Neural cell (in vitro differentiated cells): Measurements from ENCODE around the gene RXFP3. TPM values are rescaled to one million over a fixed set of nuclear protein-coding genes. Genes with fewer than 3 reads are reported as not detected.
A peak's percentile ranks its signal among the peaks of the same experiment; 100 is the strongest.

Experiments
- H2AFZ ChIP-seq: fragments of 200-600, 300-800 bp; sonication (generic), shearing (Covaris generic); 2 replicates; pipeline ENCODE4 v1.6.0; 2014; ENCODE audit warnings: low read depth, mild to moderate bottlenecking, antibody characterized with exemption, low read length, moderate library complexity
- H3F3A ChIP-seq: fragments of 200-600 bp; shearing (Covaris generic); 2 replicates; pipeline ENCODE4 v1.6.1; 2016; ENCODE audit warnings: mild to moderate bottlenecking, moderate library complexity, mixed read lengths, antibody characterized with exemption, low read length; ENCODE audit not compliant: insufficient read depth, poor library complexity, severe bottlenecking
- H3K27ac ChIP-seq: fragments of 200-600, 300-800 bp; sonication (generic), shearing (Covaris generic); 2 replicates; pipeline ENCODE4 v1.5.1; 2014; ENCODE audit warnings: mild to moderate bottlenecking, low read length, moderate library complexity
- H3K27me3 ChIP-seq: fragments of 300-800, 200-600 bp; sonication (generic), shearing (Covaris generic); 2 replicates; pipeline ENCODE4 v1.6.0; 2014; ENCODE audit warnings: mild to moderate bottlenecking, low read depth, low read length, moderate library complexity; ENCODE audit not compliant: insufficient read depth
- H3K36me3 ChIP-seq: fragments of 300-800, 200-600 bp; sonication (generic), shearing (Covaris generic); 2 replicates; pipeline ENCODE4 v1.5.1; 2014; ENCODE audit warnings: mild to moderate bottlenecking, antibody characterized with exemption, low read length, moderate library complexity; ENCODE audit not compliant: insufficient read depth
- H3K4me2 ChIP-seq: fragments of 300-800, 200-600 bp; sonication (generic), shearing (Covaris generic); 2 replicates; pipeline ENCODE4 v1.6.0; 2014; ENCODE audit warnings: mild to moderate bottlenecking, low read length
- H3K4me3 ChIP-seq: fragments of 300-800, 200-600 bp; sonication (generic), shearing (Covaris generic); 2 replicates; pipeline ENCODE4 v1.5.1; 2014; ENCODE audit warnings: mild to moderate bottlenecking, low read length, moderate library complexity
- H3K79me2 ChIP-seq: fragments of 200-600 bp; shearing (Covaris generic); replicated peaks from 2 replicates; pipeline ENCODE4 v1.6.0; 2014; ENCODE audit warnings: mild to moderate bottlenecking, low read length, moderate library complexity; ENCODE audit not compliant: insufficient read depth
- H3K9ac ChIP-seq: fragments of 300-800, 200-600 bp; sonication (generic), shearing (Covaris generic); 2 replicates; pipeline ENCODE4 v1.6.1; 2016; ENCODE audit warnings: mild to moderate bottlenecking, low read length, mixed read lengths
- H3K9me2 ChIP-seq: fragments of 200-600 bp; shearing (Covaris generic); 2 replicates; pipeline ENCODE4 v1.6.1; 2016; ENCODE audit warnings: mild to moderate bottlenecking, low read length, mixed read lengths; ENCODE audit not compliant: insufficient read depth
- H3K9me3 ChIP-seq: fragments of 200-600, 300-800 bp; sonication (generic), shearing (Covaris generic); 2 replicates; pipeline ENCODE4 v1.6.1; 2016; ENCODE audit warnings: mild to moderate bottlenecking, mixed run types, low read length, moderate library complexity, mixed read lengths
- H4K20me1 ChIP-seq: fragments of 200-600 bp; shearing (Covaris generic); 2 replicates; pipeline ENCODE4 v1.6.1; 2016; ENCODE audit warnings: mild to moderate bottlenecking, mixed run types; ENCODE audit not compliant: insufficient read depth
- CTCF ChIP-seq: fragments of 450-650 bp; IDR thresholded peaks from 2 replicates; pipeline ENCODE4 v1.5.1; 2014; ENCODE audit warnings: antibody characterized with exemption, mild to moderate bottlenecking, moderate library complexity; ENCODE audit not compliant: poor library complexity, severe bottlenecking
- EP300 ChIP-seq: fragments of 450-650 bp; conservative IDR thresholded peaks from 2 replicates; pipeline ENCODE4 v1.6.1; 2014; ENCODE audit warnings: antibody characterized with exemption, mild to moderate bottlenecking, moderate library complexity; ENCODE audit not compliant: poor library complexity, severe bottlenecking
- EZH2 ChIP-seq: fragments of 200-600, 300-800 bp; shearing (Covaris generic), sonication (generic); IDR thresholded peaks from 2 replicates; pipeline ENCODE4 v1.6.1; 2014; ENCODE audit warnings: antibody characterized with exemption, low read length, borderline replicate concordance, mild to moderate bottlenecking; ENCODE audit not compliant: insufficient read depth, poor library complexity, severe bottlenecking
- MXI1 ChIP-seq: fragments of 450-650 bp; conservative IDR thresholded peaks from 2 replicates; pipeline ENCODE4 v1.6.1; 2014; ENCODE audit warnings: antibody characterized with exemption, mild to moderate bottlenecking; ENCODE audit not compliant: poor library complexity, severe bottlenecking
- POLR2AphosphoS5 ChIP-seq: IDR thresholded peaks from 2 replicates; pipeline ENCODE4 v1.6.1; 2012
- RAD21 ChIP-seq: fragments of 450-650 bp; conservative IDR thresholded peaks from 2 replicates; pipeline ENCODE4 v1.6.1; 2014; ENCODE audit warnings: antibody characterized with exemption, mild to moderate bottlenecking, moderate library complexity
- SMC3 ChIP-seq: fragments of 450-650 bp; conservative IDR thresholded peaks from 2 replicates; pipeline ENCODE4 v1.6.1; 2014; ENCODE audit warnings: antibody characterized with exemption, mild to moderate bottlenecking, moderate library complexity; ENCODE audit not compliant: poor library complexity
- TAF1 ChIP-seq: IDR thresholded peaks from 2 replicates; pipeline ENCODE4 v1.6.1; 2012; ENCODE audit warnings: low read depth
- polyA plus RNA-seq: library from polyadenylated mRNA; depleted of rRNA; stranded (reverse); fragments of >200 nt; gene quantifications from 2 replicates; pipeline ENCODE4 v1.2.3, GENCODE V29; 2014
- TF ChIP-seq, protein P1 (sequence below): IDR thresholded peaks from 2 replicates; pipeline ENCODE4 v1.6.1; 2012; ENCODE audit warnings: borderline replicate concordance

RXFP3 gene
- polyA plus RNA-seq, 1 donor from 2014 or later: not detected

- TF ChIP-seq MXI1 (no peak), SMC3 (no peak), POLR2AphosphoS5 (no peak), CTCF (no peak), EP300 (no peak), TAF1 (no peak), RAD21 (no peak), EZH2 (no peak)
- TF ChIP-seq, protein P1, sequence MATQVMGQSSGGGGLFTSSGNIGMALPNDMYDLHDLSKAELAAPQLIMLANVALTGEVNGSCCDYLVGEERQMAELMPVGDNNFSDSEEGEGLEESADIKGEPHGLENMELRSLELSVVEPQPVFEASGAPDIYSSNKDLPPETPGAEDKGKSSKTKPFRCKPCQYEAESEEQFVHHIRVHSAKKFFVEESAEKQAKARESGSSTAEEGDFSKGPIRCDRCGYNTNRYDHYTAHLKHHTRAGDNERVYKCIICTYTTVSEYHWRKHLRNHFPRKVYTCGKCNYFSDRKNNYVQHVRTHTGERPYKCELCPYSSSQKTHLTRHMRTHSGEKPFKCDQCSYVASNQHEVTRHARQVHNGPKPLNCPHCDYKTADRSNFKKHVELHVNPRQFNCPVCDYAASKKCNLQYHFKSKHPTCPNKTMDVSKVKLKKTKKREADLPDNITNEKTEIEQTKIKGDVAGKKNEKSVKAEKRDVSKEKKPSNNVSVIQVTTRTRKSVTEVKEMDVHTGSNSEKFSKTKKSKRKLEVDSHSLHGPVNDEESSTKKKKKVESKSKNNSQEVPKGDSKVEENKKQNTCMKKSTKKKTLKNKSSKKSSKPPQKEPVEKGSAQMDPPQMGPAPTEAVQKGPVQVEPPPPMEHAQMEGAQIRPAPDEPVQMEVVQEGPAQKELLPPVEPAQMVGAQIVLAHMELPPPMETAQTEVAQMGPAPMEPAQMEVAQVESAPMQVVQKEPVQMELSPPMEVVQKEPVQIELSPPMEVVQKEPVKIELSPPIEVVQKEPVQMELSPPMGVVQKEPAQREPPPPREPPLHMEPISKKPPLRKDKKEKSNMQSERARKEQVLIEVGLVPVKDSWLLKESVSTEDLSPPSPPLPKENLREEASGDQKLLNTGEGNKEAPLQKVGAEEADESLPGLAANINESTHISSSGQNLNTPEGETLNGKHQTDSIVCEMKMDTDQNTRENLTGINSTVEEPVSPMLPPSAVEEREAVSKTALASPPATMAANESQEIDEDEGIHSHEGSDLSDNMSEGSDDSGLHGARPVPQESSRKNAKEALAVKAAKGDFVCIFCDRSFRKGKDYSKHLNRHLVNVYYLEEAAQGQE: no peak
- Histone ChIP-seq H2AFZ (no peak overlapping the region), H3K9me3 (no peaks in the 10 kb centered on the region), H3K4me2 (no peak overlapping the region), H3K27me3 (peaks cover 13% of the 10 kb centered on the region), H4K20me1 (no peaks in the 10 kb centered on the region), H3K4me3 (peak overlapping the region; percentile 59), H3K79me2 (no peaks in the 10 kb centered on the region), H3K36me3 (no peaks in the 10 kb centered on the region), H3F3A (no peaks in the 10 kb centered on the region), H3K27ac (no peak overlapping the region), H3K9me2 (no peaks in the 10 kb centered on the region), H3K9ac (no peak overlapping the region)
Measured at GRCh38 chr5:33892620-33893137, 43.5 kb upstream of the RXFP3 start.

- no peaks in the 10 kb centered on the region for H3F3A ChIP-seq
- H3K79me2 ChIP-seq: no peaks in the 10 kb centered on the region
- H3K4me2 ChIP-seq: no peak overlapping the region
- H3K4me3 ChIP-seq: no peak overlapping the region
- no peaks in the 10 kb centered on the region for H3K9me2 ChIP-seq
- H4K20me1 ChIP-seq: no peaks in the 10 kb centered on the region
- H2AFZ ChIP-seq: no peak overlapping the region
- H3K9me3 ChIP-seq: no peaks in the 10 kb centered on the region
- no peak overlapping the region for H3K27ac ChIP-seq
- H3K36me3 ChIP-seq: no peaks in the 10 kb centered on the region
- no peak overlapping the region for H3K9ac ChIP-seq
- no peak for TF ChIP-seq RAD21
- TF ChIP-seq SMC3: no peak
- no peak for TF ChIP-seq POLR2AphosphoS5
- TF ChIP-seq, protein P1: no peak
- TF ChIP-seq EP300: no peak
- no peak for TF ChIP-seq MXI1
- TF ChIP-seq EZH2: no peak
- TF ChIP-seq CTCF: no peak
- TF ChIP-seq TAF1: no peak
- H3K27me3 ChIP-seq: peaks cover 13% of the 10 kb centered on the region
Measured at GRCh38 chr5:33894566-33894965, 41.6 kb upstream of the RXFP3 start.
